Activated CD4-positive, CD25-positive, alpha-beta regulatory T cell (primary cell): Measurements from ENCODE around the gene CLEC11A.
"Not testable (repeated sequence)": the region's sequence is repeated elsewhere in the genome, so short reads cannot be mapped to it uniquely, and the experiment has no call there.

Source experiments
- DNase-seq, 4 experiments: peaks; one replicate each; lab custom pipeline; 2025; lab: John Stamatoyannopoulos, UW

Gene CLEC11A

DNA sequence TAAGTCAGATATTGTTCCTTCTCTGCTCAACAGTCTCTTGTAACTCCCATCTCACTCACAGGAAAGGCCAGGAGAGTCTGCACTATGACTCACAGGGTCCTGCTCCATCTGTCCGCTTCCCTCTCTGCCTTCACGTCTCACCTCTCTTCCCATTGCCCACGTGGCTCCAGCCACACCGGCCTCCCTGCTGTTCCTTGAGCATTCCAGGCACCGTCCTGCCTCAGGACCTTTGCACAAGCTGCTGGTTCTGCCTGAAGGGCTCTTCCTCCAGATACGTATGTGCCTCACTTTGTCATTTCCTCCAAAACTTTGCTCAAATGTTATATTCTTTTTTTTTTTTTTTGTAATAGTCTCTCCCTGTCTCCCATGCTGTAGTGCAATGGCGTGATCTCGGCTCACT lies 33.1 kb downstream of the CLEC11A start:
- DNase-seq, result not testable (repeated sequence)

DNA sequence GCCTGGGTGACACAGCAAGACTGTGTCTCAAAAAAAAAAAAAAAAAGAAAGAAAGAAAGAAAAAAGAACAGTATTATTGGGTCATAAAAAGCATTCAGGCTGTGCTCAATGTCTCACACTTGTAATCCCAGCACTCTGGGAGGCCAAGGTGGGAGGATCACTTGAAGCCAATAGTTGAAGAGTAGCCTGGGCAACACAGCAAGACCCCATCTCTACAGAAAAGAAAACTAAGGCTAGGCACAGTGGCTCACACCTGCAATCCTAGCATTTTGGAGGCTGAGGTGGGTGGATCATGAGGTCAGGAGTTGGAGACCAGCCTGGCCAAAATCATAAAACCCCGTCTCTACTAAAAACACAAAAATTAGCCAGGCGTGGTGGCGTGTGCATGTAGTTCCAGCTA lies 34.5 kb downstream of the CLEC11A start:
- DNase-seq, result not testable (repeated sequence)

DNA sequence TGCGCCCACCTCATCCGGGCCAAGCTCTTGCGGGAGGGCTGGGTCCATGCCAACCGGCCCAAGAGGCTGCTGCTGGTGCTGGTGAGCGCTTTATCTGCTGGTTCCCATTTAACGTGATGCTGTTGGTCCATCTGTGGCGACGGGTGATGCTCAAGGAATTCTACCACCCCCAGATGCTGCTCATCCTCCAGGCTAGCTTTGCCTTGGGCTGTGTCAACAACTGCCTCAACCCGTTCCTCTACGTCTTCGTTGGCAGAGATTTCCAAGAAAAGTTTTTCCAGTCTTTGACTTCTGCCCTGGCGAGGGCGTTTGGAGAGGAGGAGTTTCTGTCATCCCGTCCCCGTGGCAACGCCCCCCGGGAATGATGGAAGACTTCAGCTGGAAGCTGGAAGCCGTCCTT lies 35.9 kb downstream of the CLEC11A start:
- DNase-seq, result not testable (repeated sequence)

DNA sequence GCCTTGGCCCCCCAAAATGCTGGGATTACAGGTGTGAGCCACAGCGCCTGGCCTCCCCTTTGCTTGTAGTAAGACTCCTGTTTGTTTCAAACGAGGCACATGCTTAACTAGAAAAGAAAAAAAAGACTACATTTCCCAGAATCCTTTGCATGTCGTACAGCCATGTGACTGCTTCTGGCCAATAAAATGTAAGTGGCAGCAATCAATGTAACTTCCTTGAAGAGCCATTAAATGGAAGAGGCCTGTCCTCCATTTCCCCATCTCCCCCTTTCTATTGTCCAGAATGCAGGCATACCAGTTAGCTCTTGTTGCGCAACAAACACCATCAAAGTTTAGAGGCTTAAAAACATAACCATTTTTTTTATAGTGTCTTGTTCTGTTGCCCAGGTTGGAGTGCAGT lies 36.7 kb downstream of the CLEC11A start:
- DNase-seq, result no peak

DNA sequence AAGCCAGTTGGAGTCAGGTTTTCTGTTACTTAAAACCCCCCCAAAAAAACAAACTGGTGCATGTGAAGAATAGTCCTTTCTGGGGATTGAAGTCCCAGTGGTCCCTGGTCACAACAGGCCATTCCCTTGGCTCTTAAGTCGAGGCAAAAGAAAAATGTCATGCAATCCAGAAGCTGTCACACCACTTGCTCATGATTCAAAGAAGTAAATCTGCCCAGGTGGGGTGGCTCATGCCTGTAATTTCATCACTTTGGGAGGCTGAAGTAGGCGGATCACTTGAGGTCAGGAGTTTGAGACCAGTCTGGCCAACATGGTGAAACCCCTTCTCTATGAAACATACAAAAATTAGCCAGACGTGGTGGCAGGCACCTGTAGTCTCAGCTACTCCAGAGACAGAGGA lies 38.3 kb downstream of the CLEC11A start:
- not testable (repeated sequence) for DNase-seq

DNA sequence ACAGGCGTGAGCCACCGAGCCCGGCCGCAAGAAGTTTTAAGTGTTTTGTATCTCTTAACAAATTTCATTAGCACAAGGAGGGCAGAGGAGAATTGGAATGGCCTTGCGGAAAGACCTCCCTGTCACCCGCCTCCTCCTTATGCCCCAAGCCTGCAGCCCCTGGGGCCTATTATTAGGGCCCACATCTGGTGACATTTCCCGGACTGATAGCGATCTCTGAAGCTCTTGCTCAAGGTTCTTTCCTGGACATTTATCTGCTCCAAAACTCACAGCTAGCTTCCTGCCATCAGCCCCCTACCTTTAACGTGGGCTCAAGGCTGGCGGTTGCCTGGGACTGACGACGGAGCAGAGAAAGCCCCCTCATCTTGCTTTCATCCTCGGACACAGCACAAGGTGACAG lies 40.4 kb downstream of the CLEC11A start:
- not testable (repeated sequence) for DNase-seq

DNA sequence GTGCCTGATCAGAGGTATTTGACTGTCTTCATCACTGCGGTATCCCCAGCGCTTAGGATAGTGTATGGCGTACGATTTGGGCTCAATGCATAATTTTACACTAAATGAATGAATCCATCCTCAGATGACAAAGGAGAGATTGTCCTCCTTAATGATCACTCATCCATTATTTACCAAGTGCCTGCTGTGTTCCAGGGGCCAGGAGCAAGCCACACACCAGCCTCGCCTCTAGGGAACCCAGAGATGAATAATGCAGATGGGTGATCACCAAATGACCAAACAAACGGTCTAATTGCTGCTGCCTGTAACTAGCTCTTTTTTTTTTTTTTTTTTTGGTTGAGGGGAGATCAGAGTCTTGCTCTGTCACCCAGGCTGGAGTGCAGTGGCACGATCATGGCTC lies 41.2 kb downstream of the CLEC11A start:
- DNase-seq, result no peak

DNA sequence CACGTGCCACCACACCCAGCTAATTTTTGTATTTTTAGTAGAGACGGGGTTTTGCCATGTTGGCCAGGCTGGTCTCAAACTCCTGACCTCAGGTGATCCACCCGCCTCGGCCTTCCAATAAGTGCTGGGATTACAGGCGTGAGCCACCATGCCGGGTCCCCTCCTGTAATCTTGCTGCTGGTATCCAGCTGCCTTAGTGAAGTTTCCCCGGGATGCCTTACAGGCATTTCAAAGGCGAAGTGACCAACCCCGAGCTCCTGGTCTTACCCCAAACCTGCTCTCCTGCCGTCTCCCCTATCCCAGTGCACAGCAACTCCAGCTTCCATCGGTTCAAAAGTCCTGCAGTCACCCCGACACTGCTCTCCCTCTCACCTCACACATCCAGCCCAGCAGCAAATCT lies 43.6 kb downstream of the CLEC11A start:
- not testable (repeated sequence) for DNase-seq

DNA sequence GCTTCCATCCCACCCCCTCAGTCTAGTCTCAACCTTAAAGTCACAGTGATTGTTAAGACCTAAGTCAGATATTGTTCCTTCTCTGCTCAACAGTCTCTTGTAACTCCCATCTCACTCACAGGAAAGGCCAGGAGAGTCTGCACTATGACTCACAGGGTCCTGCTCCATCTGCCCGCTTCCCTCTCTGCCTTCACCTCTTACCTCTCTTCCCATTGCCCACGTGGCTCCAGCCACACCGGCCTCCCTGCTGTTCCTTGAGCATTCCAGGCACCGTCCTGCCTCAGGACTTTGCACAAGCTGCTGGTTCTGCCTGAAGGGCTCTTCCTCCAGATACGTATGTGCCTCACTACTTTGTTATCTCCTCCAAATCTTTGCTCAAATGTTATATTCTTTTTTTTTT lies 44.1 kb downstream of the CLEC11A start:
- not testable (repeated sequence) for DNase-seq

DNA sequence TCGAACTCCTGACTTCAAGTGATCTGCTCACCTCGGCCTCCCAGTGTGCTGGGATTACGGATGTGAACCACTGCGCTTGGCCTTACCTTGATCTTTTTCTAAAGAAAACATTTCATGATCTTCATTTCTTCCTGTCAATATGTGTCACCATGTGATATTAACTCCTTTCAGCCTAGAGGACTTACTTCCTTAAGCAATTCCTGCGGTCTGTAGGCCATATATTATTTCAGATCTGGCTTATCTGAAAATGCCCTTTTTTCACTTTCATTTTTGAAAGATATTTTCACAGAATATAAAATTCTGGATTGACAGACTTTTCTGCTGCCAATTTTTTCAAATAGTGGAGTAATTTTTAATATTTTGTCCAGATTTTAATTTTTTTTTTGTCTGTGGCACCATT lies 45.1 kb downstream of the CLEC11A start:
- DNase-seq, result no peak

DNA sequence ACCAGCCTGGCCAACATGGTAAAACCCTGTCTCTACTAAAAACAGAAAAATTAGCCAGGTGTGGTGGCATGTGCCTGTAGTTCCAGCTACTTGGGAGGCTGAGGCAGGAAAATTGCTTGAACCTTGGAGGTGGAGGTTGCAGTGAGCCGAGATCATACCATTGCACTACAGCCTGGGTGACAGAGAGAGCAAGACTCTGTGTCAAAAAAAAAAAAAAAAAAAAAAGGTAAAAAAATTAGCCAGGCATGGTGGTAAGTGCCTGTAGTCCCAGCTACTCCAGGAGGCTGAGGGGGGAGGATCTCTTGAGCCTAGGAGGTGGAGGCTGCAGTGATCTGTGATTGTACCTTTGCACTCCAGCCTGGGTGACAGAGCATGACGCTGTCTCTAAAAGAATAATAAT lies 47.0 kb downstream of the CLEC11A start, which contains the start of gene GPR32:
TSS of gene GPR32 (plus strand) at position 301 of the 400 bp plus-strand sequence. CDS start 137 bp downstream, outside the sequence.
- not testable (repeated sequence) for DNase-seq

DNA sequence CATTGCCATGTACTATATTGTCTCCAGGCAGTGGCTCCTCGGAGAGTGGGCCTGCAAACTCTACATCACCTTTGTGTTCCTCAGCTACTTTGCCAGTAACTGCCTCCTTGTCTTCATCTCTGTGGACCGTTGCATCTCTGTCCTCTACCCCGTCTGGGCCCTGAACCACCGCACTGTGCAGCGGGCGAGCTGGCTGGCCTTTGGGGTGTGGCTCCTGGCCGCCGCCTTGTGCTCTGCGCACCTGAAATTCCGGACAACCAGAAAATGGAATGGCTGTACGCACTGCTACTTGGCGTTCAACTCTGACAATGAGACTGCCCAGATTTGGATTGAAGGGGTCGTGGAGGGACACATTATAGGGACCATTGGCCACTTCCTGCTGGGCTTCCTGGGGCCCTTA lies 47.7 kb downstream of the CLEC11A start:
- DNase-seq, result no peak

DNA sequence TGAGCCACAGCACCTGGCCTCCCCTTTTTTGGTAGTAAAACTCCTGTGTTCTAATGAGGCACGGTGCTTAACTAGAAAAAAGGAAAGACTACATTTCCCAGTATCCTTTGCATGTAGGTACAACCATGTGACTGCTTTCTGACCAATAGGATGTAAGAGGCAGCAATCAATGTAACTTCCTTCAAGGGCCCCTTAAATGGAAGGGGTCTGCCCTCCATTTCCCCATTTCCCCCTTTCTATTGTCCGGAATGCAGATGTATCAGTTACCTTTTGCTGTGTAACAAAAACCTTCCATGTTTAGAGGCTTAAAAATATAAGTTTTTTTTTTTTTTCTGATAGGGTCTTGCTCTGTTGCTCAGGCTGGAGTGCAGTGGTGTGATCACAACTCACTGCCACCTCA lies 49.3 kb downstream of the CLEC11A start:
- DNase-seq, result no peak

DNA sequence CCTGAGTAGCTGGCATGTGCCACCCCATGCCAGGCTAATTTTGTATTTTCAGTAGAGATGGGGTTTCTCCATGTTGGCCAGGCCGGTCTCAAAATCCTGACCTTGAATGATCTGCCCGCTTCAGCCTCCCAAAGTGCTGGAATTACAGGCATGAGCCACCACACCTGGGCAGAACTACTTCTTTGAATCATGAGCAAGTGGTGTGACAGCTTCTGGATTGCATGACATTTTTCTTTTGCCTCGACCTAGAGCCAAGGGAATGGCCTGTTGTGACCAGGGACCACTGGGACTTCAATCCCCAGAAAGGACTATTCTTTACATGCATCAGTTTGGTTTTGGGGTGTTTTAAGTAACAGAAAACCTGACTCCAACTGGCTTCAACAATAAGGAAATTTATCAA lies 49.7 kb downstream of the CLEC11A start:
- not testable (repeated sequence) for DNase-seq

DNA sequence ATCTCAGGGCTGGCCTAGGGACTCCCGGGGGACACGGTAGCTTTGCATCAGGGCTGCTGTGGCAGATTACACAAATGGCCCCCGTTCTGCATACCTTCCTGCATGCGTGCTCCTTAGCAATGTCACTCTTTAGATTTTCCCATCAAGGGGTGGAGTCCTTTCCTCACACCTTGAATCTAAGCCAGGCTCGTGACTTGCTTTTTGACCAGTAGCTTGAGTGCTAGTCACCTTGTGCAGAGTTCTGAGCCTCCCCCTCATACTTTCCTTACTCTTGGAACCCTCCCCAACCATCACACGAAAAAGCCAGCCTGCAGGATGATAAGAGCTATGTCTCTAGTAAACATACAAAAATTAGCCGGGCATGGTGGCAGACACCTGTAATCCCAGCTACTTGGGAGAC lies 50.3 kb downstream of the CLEC11A start:
- DNase-seq, result not testable (repeated sequence)
